Measurements from ENCODE around the gene ISYNA1. TPM values are rescaled to one million over a fixed set of nuclear protein-coding genes. Genes with fewer than 3 reads are reported as not detected.

ISYNA1 gene
- total and polyA plus RNA-seq, 2 of the 8 experiments (the other 6 are each of a cell fraction or from before 2014, with no cell fraction given) = 207 to 264 TPM

GRCh38 chr19:18417250-18418028 is 20.5 kb downstream of the ISYNA1 start (continued):
- TF ChIP-seq, protein P1, sequence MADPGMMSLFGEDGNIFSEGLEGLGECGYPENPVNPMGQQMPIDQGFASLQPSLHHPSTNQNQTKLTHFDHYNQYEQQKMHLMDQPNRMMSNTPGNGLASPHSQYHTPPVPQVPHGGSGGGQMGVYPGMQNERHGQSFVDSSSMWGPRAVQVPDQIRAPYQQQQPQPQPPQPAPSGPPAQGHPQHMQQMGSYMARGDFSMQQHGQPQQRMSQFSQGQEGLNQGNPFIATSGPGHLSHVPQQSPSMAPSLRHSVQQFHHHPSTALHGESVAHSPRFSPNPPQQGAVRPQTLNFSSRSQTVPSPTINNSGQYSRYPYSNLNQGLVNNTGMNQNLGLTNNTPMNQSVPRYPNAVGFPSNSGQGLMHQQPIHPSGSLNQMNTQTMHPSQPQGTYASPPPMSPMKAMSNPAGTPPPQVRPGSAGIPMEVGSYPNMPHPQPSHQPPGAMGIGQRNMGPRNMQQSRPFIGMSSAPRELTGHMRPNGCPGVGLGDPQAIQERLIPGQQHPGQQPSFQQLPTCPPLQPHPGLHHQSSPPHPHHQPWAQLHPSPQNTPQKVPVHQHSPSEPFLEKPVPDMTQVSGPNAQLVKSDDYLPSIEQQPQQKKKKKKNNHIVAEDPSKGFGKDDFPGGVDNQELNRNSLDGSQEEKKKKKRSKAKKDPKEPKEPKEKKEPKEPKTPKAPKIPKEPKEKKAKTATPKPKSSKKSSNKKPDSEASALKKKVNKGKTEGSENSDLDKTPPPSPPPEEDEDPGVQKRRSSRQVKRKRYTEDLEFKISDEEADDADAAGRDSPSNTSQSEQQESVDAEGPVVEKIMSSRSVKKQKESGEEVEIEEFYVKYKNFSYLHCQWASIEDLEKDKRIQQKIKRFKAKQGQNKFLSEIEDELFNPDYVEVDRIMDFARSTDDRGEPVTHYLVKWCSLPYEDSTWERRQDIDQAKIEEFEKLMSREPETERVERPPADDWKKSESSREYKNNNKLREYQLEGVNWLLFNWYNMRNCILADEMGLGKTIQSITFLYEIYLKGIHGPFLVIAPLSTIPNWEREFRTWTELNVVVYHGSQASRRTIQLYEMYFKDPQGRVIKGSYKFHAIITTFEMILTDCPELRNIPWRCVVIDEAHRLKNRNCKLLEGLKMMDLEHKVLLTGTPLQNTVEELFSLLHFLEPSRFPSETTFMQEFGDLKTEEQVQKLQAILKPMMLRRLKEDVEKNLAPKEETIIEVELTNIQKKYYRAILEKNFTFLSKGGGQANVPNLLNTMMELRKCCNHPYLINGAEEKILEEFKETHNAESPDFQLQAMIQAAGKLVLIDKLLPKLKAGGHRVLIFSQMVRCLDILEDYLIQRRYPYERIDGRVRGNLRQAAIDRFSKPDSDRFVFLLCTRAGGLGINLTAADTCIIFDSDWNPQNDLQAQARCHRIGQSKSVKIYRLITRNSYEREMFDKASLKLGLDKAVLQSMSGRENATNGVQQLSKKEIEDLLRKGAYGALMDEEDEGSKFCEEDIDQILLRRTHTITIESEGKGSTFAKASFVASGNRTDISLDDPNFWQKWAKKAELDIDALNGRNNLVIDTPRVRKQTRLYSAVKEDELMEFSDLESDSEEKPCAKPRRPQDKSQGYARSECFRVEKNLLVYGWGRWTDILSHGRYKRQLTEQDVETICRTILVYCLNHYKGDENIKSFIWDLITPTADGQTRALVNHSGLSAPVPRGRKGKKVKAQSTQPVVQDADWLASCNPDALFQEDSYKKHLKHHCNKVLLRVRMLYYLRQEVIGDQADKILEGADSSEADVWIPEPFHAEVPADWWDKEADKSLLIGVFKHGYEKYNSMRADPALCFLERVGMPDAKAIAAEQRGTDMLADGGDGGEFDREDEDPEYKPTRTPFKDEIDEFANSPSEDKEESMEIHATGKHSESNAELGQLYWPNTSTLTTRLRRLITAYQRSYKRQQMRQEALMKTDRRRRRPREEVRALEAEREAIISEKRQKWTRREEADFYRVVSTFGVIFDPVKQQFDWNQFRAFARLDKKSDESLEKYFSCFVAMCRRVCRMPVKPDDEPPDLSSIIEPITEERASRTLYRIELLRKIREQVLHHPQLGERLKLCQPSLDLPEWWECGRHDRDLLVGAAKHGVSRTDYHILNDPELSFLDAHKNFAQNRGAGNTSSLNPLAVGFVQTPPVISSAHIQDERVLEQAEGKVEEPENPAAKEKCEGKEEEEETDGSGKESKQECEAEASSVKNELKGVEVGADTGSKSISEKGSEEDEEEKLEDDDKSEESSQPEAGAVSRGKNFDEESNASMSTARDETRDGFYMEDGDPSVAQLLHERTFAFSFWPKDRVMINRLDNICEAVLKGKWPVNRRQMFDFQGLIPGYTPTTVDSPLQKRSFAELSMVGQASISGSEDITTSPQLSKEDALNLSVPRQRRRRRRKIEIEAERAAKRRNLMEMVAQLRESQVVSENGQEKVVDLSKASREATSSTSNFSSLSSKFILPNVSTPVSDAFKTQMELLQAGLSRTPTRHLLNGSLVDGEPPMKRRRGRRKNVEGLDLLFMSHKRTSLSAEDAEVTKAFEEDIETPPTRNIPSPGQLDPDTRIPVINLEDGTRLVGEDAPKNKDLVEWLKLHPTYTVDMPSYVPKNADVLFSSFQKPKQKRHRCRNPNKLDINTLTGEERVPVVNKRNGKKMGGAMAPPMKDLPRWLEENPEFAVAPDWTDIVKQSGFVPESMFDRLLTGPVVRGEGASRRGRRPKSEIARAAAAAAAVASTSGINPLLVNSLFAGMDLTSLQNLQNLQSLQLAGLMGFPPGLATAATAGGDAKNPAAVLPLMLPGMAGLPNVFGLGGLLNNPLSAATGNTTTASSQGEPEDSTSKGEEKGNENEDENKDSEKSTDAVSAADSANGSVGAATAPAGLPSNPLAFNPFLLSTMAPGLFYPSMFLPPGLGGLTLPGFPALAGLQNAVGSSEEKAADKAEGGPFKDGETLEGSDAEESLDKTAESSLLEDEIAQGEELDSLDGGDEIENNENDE (IDR thresholded peaks at IDR 0.05; ENCODE audit: insufficient replicate concordance, low read length) = no peak
- TF ChIP-seq FOSL1 (IDR thresholded peaks at IDR 0.05; ENCODE audit: insufficient read depth, low read depth, low read length) (no peak), YY1 (IDR thresholded peaks at IDR 0.05; ENCODE audit: low read depth, low read length) (no peak), HDAC2 (IDR thresholded peaks at IDR 0.05; ENCODE audit: borderline replicate concordance in 1 of 2, low read depth in 2 of 2, low read length in 2 of 2) (peak; percentile 45 to 84; a peak in 1 of 4 replicates), SRF (IDR thresholded peaks at IDR 0.05; ENCODE audit: low read depth, low read length) (no peak), BRCA1 (IDR thresholded peaks at IDR 0.05; ENCODE audit: low read depth, low read length) (no peak), CHD2 (IDR thresholded peaks at IDR 0.05; ENCODE audit: low read length) (no peak), KDM4A (IDR thresholded peaks at IDR 0.05; ENCODE audit: low read depth, low read length, severe bottlenecking) (no peak), SAP30 (IDR thresholded peaks at IDR 0.05; ENCODE audit: insufficient read depth, insufficient replicate concordance, low read length) (no peak), PHF8 (conservative IDR thresholded peaks at IDR 0.05; ENCODE audit: low read depth, low read length) (0 out of 2 replicates have a peak, but pooled peaks have one; percentile 42)
